IPS-18a (cell line): ENCODE results near the gene FRMD1.

Experiments used
- H3K27ac ChIP-seq: one replicate; pipeline ENCODE4 v1.5.1; 2013; ENCODE audit warnings: low read length
- H3K27me3 ChIP-seq: one replicate; pipeline ENCODE4 v1.6.1; 2013; ENCODE audit warnings: mild to moderate bottlenecking, low read length; ENCODE audit not compliant: control insufficient read depth, insufficient read depth
- H3K36me3 ChIP-seq: one replicate; pipeline ENCODE4 v1.6.1; 2013; ENCODE audit warnings: low read depth, low read length; ENCODE audit not compliant: control insufficient read depth
- H3K4me1 ChIP-seq: one replicate; pipeline ENCODE4 v1.6.1; 2013; ENCODE audit warnings: low read depth, low read length; ENCODE audit not compliant: control insufficient read depth
- H3K4me3 ChIP-seq: one replicate; pipeline ENCODE4 v1.5.1; 2013; ENCODE audit warnings: low read length
- H3K9ac ChIP-seq: one replicate; pipeline ENCODE4 v1.6.1; 2013; ENCODE audit warnings: mild to moderate bottlenecking, low read length, moderate library complexity
- H3K9me3 ChIP-seq: one replicate; pipeline ENCODE4 v1.6.1; 2013; ENCODE audit warnings: low read depth, low read length; ENCODE audit not compliant: control insufficient read depth

The FRMD1 gene

DNA sequence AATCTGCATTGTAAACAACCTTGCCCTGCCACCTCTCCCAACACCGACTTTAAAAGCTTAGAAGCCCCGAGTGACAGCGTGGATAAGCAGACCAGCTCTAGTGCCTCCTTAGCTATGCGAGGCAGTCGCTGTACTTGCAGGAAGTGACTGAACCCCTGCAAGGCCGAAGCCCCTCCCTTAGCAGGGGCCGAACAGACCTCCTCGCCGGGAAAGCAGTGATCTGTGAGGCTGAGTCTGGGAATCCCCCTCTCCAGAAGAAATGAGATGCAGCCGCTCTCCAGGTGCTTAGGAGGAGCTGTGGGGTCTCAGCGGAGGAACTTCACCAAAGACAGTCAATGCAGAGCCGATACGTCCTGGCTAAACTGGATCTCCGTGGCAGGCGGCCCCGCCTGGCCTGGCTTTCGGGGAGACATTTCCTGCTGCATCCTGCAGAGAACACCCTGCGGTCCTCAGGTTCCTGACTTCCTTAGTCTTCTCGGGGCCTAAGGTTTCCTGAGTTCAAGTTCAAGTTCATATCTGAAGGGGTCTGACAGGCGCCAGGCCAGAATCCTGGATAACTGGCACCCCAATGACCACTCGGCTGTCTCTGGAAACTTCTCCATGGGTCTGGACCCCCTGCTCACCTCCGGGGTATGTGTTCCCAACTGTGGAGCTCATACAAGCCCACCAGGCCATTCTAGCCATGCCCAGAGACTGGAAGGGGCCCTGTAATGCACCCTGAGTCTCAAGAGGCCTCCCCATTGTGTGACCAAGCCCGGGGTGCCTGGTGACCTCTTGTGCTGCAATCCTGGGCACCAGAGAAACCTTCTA lies 20.4 kb upstream of the FRMD1 start:
- Histone ChIP-seq H3K36me3 (no peaks in the 10 kb centered on the region), H3K9me3 (no peaks in the 10 kb centered on the region), H3K4me3 (no peak overlapping the region), H3K9ac (no peak overlapping the region), H3K27ac (no peak overlapping the region), H3K27me3 (no peaks in the 10 kb centered on the region), H3K4me1 (peaks cover 11% of the 10 kb centered on the region)

DNA sequence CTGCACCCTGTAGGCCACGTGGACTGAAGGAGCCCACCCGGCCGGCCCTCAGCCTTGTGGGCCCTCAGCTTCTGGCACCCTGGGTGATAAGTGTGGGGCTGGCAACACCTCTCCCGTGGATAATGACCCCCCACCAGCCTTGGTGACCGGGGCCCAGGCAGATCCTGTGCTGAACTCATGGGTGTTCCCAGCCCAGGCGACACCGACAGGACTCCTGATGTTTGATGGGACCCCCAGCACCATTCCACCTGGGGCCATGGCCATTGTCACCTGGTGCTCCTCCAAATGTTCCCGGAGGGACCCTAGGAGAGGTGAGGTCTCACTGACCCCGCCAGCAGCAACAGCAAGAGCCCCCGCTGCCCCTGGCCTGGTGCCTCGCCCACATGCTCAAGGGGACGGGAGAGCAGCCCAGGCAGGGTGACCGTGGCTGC lies 19.4 kb upstream of the FRMD1 start:
- H3K36me3 ChIP-seq: no peaks in the 10 kb centered on the region
- no peak overlapping the region for H3K27ac ChIP-seq
- H3K9me3 ChIP-seq: no peaks in the 10 kb centered on the region
- no peak overlapping the region for H3K4me3 ChIP-seq
- no peak overlapping the region for H3K9ac ChIP-seq
- peaks cover 11% of the 10 kb centered on the region for H3K4me1 ChIP-seq
- H3K27me3 ChIP-seq: no peaks in the 10 kb centered on the region

DNA sequence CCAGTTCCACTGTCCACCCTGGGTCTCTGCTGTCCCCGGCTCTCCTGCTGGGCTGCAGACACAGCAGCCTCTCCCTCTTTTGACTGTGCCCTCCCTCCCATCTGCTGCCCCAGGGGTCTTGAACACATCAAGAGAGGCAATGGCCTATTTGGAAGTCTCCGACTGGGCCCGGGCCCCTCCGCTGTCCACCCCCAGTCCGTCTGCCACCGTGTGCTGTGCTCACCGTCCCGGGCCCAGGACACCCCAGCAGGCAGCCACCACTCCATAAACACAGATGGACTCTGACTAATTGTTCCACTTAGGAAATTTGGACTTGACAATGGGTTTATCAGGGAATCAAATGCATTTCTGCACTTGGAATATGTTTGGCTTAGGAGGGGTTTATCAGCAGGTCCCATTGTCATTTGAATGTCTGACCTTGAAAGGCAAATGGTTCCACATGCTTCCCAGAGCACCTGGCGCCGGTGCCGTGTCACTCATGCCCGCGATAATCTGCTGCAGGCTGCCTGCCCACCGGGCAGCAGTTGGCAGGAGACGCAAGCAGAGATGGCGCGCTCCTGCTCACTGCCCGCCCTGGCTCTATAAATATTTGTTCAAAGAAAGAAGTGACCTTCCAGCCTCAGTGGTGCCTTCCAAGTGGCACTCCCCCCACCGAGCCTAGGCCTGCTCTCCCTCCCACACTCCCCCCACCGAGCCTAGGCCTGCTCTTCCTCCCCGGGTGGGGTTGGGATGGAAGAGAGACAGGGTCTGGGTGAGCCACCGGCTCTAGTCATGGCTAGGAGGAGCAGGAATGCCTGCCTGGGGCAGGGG lies 18.8 kb upstream of the FRMD1 start:
- H3K9me3 ChIP-seq: no peaks in the 10 kb centered on the region
- no peak overlapping the region for H3K4me3 ChIP-seq
- no peaks in the 10 kb centered on the region for H3K27me3 ChIP-seq
- peaks cover 11% of the 10 kb centered on the region for H3K4me1 ChIP-seq
- H3K27ac ChIP-seq: no peak overlapping the region
- H3K36me3 ChIP-seq: no peaks in the 10 kb centered on the region
- H3K9ac ChIP-seq: no peak overlapping the region

DNA sequence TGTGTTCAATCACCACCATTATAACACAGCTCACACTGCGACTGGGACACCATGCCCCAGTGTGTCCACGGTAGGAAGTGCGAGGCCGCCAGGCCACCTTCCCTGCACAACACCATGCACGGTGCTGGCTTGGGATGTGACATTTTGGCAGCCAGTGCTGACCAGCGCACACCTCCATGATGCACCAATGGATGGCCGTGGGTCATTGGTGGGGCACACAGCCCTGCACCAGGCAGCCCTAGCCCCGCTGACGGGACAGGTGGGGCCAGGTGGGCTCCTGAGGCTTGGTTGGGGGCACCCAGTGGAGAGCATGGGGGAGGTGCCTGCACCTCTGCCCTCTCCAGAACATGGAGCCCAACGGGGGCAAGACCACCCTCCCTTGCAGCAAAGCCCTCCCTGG lies 18.2 kb upstream of the FRMD1 start:
- H3K4me1 ChIP-seq: peaks cover 11% of the 10 kb centered on the region
- no peak overlapping the region for H3K4me3 ChIP-seq
- no peaks in the 10 kb centered on the region for H3K36me3 ChIP-seq
- no peak overlapping the region for H3K27ac ChIP-seq
- H3K9ac ChIP-seq: no peak overlapping the region
- no peaks in the 10 kb centered on the region for H3K9me3 ChIP-seq
- no peaks in the 10 kb centered on the region for H3K27me3 ChIP-seq

DNA sequence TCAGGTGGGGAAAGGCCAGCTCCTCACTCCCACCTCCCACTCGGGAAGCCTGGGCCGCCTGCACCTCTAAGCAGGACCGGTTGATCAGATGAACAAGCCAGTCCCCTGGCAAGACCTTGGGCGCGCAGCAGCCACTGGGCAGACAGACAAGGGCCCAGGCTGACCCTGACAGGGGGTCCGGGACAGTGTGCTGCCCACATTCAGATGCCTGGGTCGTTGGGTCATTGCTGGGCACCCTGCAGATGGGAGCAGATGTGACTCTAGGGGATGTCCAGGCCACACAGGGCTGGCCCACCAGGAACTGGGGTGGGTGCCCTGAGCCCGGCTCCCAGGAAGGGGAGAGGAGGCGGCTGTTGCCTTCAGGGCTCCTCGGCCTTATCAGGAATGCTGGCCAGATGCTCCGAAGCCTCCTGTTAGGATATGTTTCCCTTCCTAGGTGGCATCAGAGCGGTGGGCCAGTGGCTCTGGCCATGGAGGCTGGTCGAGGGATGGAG lies 17.3 kb upstream of the FRMD1 start:
- Histone ChIP-seq H3K36me3 (no peaks in the 10 kb centered on the region), H3K27me3 (no peaks in the 10 kb centered on the region), H3K9ac (no peak overlapping the region), H3K9me3 (no peaks in the 10 kb centered on the region), H3K4me3 (no peak overlapping the region), H3K4me1 (peaks cover 11% of the 10 kb centered on the region), H3K27ac (no peak overlapping the region)

- H3K27ac ChIP-seq: no peak overlapping the region
- H3K4me1 ChIP-seq: peaks cover 11% of the 10 kb centered on the region
- H3K9me3 ChIP-seq: no peaks in the 10 kb centered on the region
- no peaks in the 10 kb centered on the region for H3K27me3 ChIP-seq
- H3K9ac ChIP-seq: no peak overlapping the region
- H3K4me3 ChIP-seq: no peak overlapping the region
- H3K36me3 ChIP-seq: no peaks in the 10 kb centered on the region
Measured at GRCh38 chr6:168095716-168096250, 16.8 kb upstream of the FRMD1 start.

DNA sequence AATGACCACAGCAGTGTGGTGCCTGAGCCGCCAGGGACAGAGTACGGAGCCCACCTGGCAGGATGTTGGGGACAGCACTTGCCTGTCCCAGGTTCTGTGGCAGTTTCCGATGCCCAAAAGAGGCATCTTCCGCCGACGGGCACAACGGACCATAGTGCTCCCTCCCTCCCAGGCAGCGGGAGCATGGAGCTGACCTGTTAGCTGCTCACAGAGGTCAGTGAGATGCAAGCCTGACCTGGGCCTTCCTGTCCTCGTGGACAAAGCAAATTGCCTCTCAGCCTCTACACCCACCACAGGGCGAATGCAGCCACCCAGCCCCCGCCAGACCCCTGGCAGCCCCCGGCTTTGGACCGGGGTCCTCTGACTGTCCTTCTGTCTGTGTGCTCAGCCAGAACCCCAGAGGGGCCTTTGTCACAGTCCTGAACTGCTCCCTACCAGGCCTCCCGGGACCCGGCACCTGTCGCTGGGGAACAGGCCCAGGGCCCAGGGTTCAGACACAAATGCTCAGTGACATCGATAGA lies 16.2 kb upstream of the FRMD1 start:
- Histone ChIP-seq H3K36me3 (no peaks in the 10 kb centered on the region), H3K9me3 (no peaks in the 10 kb centered on the region), H3K4me3 (no peak overlapping the region), H3K4me1 (peaks cover 11% of the 10 kb centered on the region), H3K27ac (no peak overlapping the region), H3K27me3 (no peaks in the 10 kb centered on the region), H3K9ac (no peak overlapping the region)

DNA sequence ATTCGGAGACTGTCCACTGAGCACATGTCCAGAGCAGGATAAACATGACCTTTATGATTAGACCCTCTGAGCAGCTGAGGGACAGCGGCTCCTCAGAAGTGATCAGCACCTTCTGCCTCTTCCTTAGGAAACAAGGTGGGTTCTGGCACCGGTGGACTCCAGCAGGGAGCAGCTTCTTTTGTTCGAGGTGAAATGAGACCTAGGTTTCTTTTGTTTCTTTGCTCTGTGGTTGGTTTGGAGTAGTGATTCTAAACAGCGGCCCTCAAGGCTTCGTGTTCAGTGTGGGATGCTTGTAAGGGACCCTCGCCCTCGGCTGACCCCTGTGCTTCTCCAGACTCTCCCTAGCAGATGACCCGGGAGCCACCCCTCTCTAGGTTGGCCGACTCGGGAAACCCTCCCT lies 14.6 kb upstream of the FRMD1 start:
- Histone ChIP-seq H3K9me3 (no peaks in the 10 kb centered on the region), H3K36me3 (no peaks in the 10 kb centered on the region), H3K4me1 (no peaks in the 10 kb centered on the region), H3K27me3 (no peaks in the 10 kb centered on the region), H3K27ac (no peak overlapping the region), H3K4me3 (no peak overlapping the region), H3K9ac (no peak overlapping the region)

- Histone ChIP-seq H3K9me3 (no peaks in the 10 kb centered on the region), H3K4me1 (no peaks in the 10 kb centered on the region), H3K4me3 (no peak overlapping the region), H3K27ac (no peak overlapping the region), H3K27me3 (no peaks in the 10 kb centered on the region), H3K9ac (no peak overlapping the region), H3K36me3 (no peaks in the 10 kb centered on the region)
Measured at GRCh38 chr6:168093071-168093505, 14.1 kb upstream of the FRMD1 start.

DNA sequence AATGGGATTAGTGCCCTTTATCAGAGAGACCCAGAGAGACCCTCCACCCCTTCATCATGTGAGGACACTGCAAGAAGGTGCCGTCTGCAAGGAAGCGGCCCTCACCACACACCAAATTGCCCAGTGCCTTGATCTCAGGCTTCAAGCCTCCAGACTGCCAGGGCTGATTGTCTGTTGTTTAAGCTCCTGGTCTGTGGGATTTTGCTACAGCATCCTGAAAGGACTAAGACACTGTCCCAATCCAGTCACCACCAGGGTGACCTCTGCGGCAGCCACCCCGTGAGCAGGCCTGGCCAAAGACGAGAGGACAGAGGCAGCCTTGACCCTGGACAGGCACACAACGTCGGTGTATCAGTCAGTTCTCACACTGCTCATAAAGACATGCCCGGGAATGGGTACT lies 13.5 kb upstream of the FRMD1 start:
- Histone ChIP-seq H3K27ac (no peak overlapping the region), H3K9me3 (no peaks in the 10 kb centered on the region), H3K9ac (no peak overlapping the region), H3K4me1 (no peaks in the 10 kb centered on the region), H3K4me3 (no peak overlapping the region), H3K27me3 (no peaks in the 10 kb centered on the region), H3K36me3 (no peaks in the 10 kb centered on the region)

- no peaks in the 10 kb centered on the region for H3K4me1 ChIP-seq
- no peaks in the 10 kb centered on the region for H3K27me3 ChIP-seq
- no peak overlapping the region for H3K9ac ChIP-seq
- H3K4me3 ChIP-seq: no peak overlapping the region
- H3K36me3 ChIP-seq: no peaks in the 10 kb centered on the region
- H3K9me3 ChIP-seq: no peaks in the 10 kb centered on the region
- no peak overlapping the region for H3K27ac ChIP-seq
Measured at GRCh38 chr6:168091381-168092264, 12.6 kb upstream of the FRMD1 start.
